HepG2 (cell line): Measurements from ENCODE around the gene TUBA4A. TPM values are rescaled to one million over a fixed set of nuclear protein-coding genes. Genes with fewer than 3 reads are reported as not detected.
A peak's percentile ranks its signal among the peaks of the same experiment; 100 is the strongest.

Source experiments
- AKNA ChIP-seq: sonication (generic); formaldehyde crosslinking; IDR thresholded peaks from 2 replicates; pipeline ENCODE4 v1.4.0; 2020; ENCODE audit warnings: missing genetic modification reagents, borderline replicate concordance
- ARID4A ChIP-seq: sonication (generic); formaldehyde crosslinking; IDR thresholded peaks from 2 replicates; pipeline ENCODE4 v1.5.0; 2020; ENCODE audit warnings: mild to moderate bottlenecking, missing genetic modification reagents, borderline replicate concordance
- CREB1 ChIP-seq, 2 experiments: fragments of 450-650 bp in 1 of 2; IDR thresholded peaks; 2 replicates each; pipeline ENCODE4 v1.6.1; 2016 to 2017; ENCODE audit warnings: control low read depth in 1 of 2, mild to moderate bottlenecking in 1 of 2, missing compliant biosample characterization in 1 of 2, missing genetic modification characterization in 1 of 2
- DZIP1 ChIP-seq: sonication (generic); formaldehyde crosslinking; IDR thresholded peaks from 2 replicates; pipeline ENCODE4 v1.5.0; 2020; ENCODE audit warnings: mild to moderate bottlenecking, missing genetic modification reagents
- IKZF4 ChIP-seq: sonication (generic); formaldehyde crosslinking; IDR thresholded peaks from 2 replicates; pipeline ENCODE4 v1.5.1; 2020; ENCODE audit warnings: borderline replicate concordance, mild to moderate bottlenecking, low read depth, missing genetic modification reagents; ENCODE audit errors: not compliant biosample characterization
- MXD1 ChIP-seq: sonication (generic); formaldehyde crosslinking; IDR thresholded peaks from 2 replicates; pipeline ENCODE4 v1.4.0; 2020; ENCODE audit warnings: mild to moderate bottlenecking, missing genetic modification reagents
- SRSF4 ChIP-seq: fragments of 200-400 bp; formaldehyde crosslinking; IDR thresholded peaks from one replicate; pipeline ENCODE4 v1.6.1; 2018; ENCODE audit warnings: mild to moderate bottlenecking, low read depth, low read length, moderate library complexity; ENCODE audit not compliant: poor library complexity, severe bottlenecking
- SSRP1 ChIP-seq: IDR thresholded peaks from 2 replicates; pipeline ENCODE4 v1.6.1; 2016; ENCODE audit warnings: control low read depth
- ZNF280D ChIP-seq: sonication (generic); formaldehyde crosslinking; IDR thresholded peaks from 2 replicates; pipeline ENCODE4 v1.5.1; 2020; ENCODE audit warnings: mild to moderate bottlenecking, missing genetic modification reagents
- ZNF740 ChIP-seq: sonication (generic); formaldehyde crosslinking; IDR thresholded peaks from 2 replicates; pipeline ENCODE4 v1.4.0; 2020; ENCODE audit warnings: missing genetic modification reagents
- polyA plus RNA-seq, 8 experiments: library from polyadenylated mRNA; depleted of rRNA in 3 of 8; stranded (reverse) in 7 of 8; unstranded in 1 of 8; fragments of >200 nt; fragmentation: Illumina TruSeq in 4 of 8; extraction: Trizol in 4 of 8; gene quantifications; 2 replicates each; pipeline versions ENCODE4 v1.2.1 to v1.2.3, GENCODE V29; 2011 to 2016; ENCODE audit warnings: low read depth in 4 of 8, missing spikeins in 1 of 8, mixed read lengths in 1 of 8; ENCODE audit not compliant: insufficient read depth in 1 of 8
- total RNA-seq, 5 experiments: library from RNA; depleted of rRNA; stranded (reverse); fragments of >200 nt; fragmentation: Illumina TruSeq; extraction: Trizol; gene quantifications; 2 replicates each; pipeline ENCODE4 v1.2.3, GENCODE V29; 2016; ENCODE audit warnings: low read depth in 1 of 5

Gene TUBA4A
- total and polyA plus RNA-seq, 2 of the 13 experiments (the other 11 are each of a cell fraction or from before 2014, with no cell fraction given): 1.3 to 12.7 TPM

- TF ChIP-seq ARID4A (peak; percentile 96), ZNF280D (0 out of 2 replicates have a peak, but pooled peaks have one; percentile 31), SSRP1 (peak; percentile 67; the same call in 1 of the 2 replicates), IKZF4 (CRISPR knock-in tag) (no peak), MXD1 (CRISPR knock-in tag) (peak; percentile 61; the same call in 1 of the 2 replicates), DZIP1 (CRISPR knock-in tag) (no peak), CREB1 (IDR thresholded peaks at IDR 0.05) (peak; percentile 92), CREB1 (CRISPR knock-in tag; IDR thresholded peaks at IDR 0.05) (peak; percentile 95), AKNA (CRISPR knock-in tag) (no peak), SRSF4 (no peak), ZNF740 (CRISPR knock-in tag) (no peak)
Measured at GRCh38 chr2:219229305-219230058, 24.2 kb downstream of the TUBA4A start, which contains the start of the genes ANKZF1 and ATG9A (continued).
